GM23338 (cell line): ENCODE results near the gene PKD1. TPM values are rescaled to one million over a fixed set of nuclear protein-coding genes. Genes with fewer than 3 reads are reported as not detected.

Source experiments
- ATAC-seq: fragments of 200-7000 bp; cut with Tn5 transposase; 3 replicates; pipeline ENCODE4 v1.9.1; 2020
- DNase-seq: peaks from one replicate; pipeline ENCODE4 v3.0.0-alpha.2; 2015; ENCODE audit warnings: low spot score
- H2AFZ ChIP-seq: fragments of 200-600 bp; sonication (generic); 2 replicates; pipeline ENCODE4 v1.8.0; 2016; ENCODE audit warnings: antibody characterized with exemption, mild to moderate bottlenecking, moderate library complexity
- H3F3A ChIP-seq: fragments of 200-600 bp; sonication (generic); replicated peaks from 2 replicates; pipeline ENCODE4 v1.8.0; 2017; ENCODE audit warnings: antibody characterized with exemption, mixed run types, low read depth
- H3K27ac ChIP-seq: fragments of 200-600 bp; sonication (generic); 2 replicates; pipeline ENCODE4 v1.6.1; 2016; ENCODE audit warnings: low read depth
- H3K27me3 ChIP-seq: fragments of 200-600 bp; sonication (generic); 2 replicates; pipeline ENCODE4 v1.8.0; 2016; ENCODE audit warnings: mild to moderate bottlenecking, mixed run types, moderate library complexity; ENCODE audit not compliant: insufficient read depth
- H3K36me3 ChIP-seq: fragments of 200-600 bp; sonication (generic); 2 replicates; pipeline ENCODE4 v1.8.0; 2016; ENCODE audit warnings: mild to moderate bottlenecking; ENCODE audit not compliant: insufficient read depth
- H3K4me1 ChIP-seq: fragments of 200-600 bp; sonication (generic); 2 replicates; pipeline ENCODE4 v1.8.0; 2016; ENCODE audit warnings: mild to moderate bottlenecking, moderate library complexity; ENCODE audit not compliant: insufficient read depth
- H3K4me2 ChIP-seq: fragments of 200-600 bp; sonication (generic); 2 replicates; pipeline ENCODE4 v1.7.1; 2017; ENCODE audit warnings: mixed run types
- H3K4me3 ChIP-seq: fragments of 200-600 bp; sonication (generic); 2 replicates; pipeline ENCODE4 v1.6.1; 2016; ENCODE audit warnings: mixed run types
- H3K79me2 ChIP-seq: fragments of 200-600 bp; sonication (generic); replicated peaks from 2 replicates; pipeline ENCODE4 v1.8.0; 2017; ENCODE audit warnings: mild to moderate bottlenecking; ENCODE audit not compliant: insufficient read depth
- H3K9me2 ChIP-seq: fragments of 200-600 bp; sonication (generic); 2 replicates; pipeline ENCODE4 v1.8.0; 2017; ENCODE audit not compliant: insufficient read depth
- H4K20me1 ChIP-seq: fragments of 200-600 bp; sonication (generic); replicated peaks from 2 replicates; pipeline ENCODE4 v1.8.0; 2017; ENCODE audit warnings: mild to moderate bottlenecking; ENCODE audit not compliant: insufficient read depth
- H3K27ac Mint-ChIP-seq: 2 replicates; pipeline ENCODE4 v1.8.0; 2020; ENCODE audit warnings: inconsistent platforms, mild to moderate bottlenecking, moderate library complexity, mixed read lengths
- H3K27me3 Mint-ChIP-seq: 3 replicates; pipeline ENCODE4 v1.8.0; 2022; ENCODE audit warnings: low read depth, mild to moderate bottlenecking, moderate library complexity, mixed read lengths, inconsistent platforms; ENCODE audit not compliant: insufficient read depth, poor library complexity
- H3K36me3 Mint-ChIP-seq: 3 replicates; pipeline ENCODE4 v1.8.0; 2021; ENCODE audit warnings: low read depth, mild to moderate bottlenecking, inconsistent platforms, moderate library complexity, mixed read lengths
- H3K4me1 Mint-ChIP-seq: 3 replicates; pipeline ENCODE4 v1.8.0; 2020; ENCODE audit warnings: mild to moderate bottlenecking, inconsistent platforms, mixed read lengths
- H3K4me3 Mint-ChIP-seq: 3 replicates; pipeline ENCODE4 v1.8.0; 2021; ENCODE audit warnings: moderate library complexity, mild to moderate bottlenecking, inconsistent platforms, mixed read lengths
- H3K9me3 Mint-ChIP-seq: 3 replicates; pipeline ENCODE4 v1.8.0; 2020; ENCODE audit warnings: moderate library complexity, mild to moderate bottlenecking, inconsistent platforms, mixed read lengths
- CREB1 ChIP-seq: fragments of 250-450 bp; sonication (Bioruptor Pico); IDR thresholded peaks from 2 replicates; pipeline ENCODE4 v1.5.0; 2020; ENCODE audit warnings: low read depth, mild to moderate bottlenecking, moderate library complexity
- CTCF ChIP-seq, 2 experiments: fragments of 200-600 bp in 1 of 2; sonication (generic) in 1 of 2; conservative IDR thresholded peaks; 2 replicates each; pipeline versions ENCODE4 v1.5.1 to v1.6.1; 2016 to 2017; ENCODE audit warnings: antibody characterized with exemption in 2 of 2, low read depth in 2 of 2, mild to moderate bottlenecking in 2 of 2, moderate library complexity in 1 of 2
- ETS1 ChIP-seq: IDR thresholded peaks from 2 replicates; pipeline ENCODE4 v1.6.1; 2016; ENCODE audit warnings: antibody characterized with exemption
- EZH2 ChIP-seq: fragments of 200-600 bp; sonication (generic); IDR thresholded peaks from one replicate; pipeline ENCODE4 v1.8.0; 2017; ENCODE audit warnings: antibody characterized with exemption, mild to moderate bottlenecking, low read depth; ENCODE audit not compliant: unreplicated experiment
- EZH2phosphoT487 ChIP-seq: fragments of 200-600 bp; sonication (generic); IDR thresholded peaks from one replicate; pipeline ENCODE4 v1.8.1; 2018; ENCODE audit warnings: antibody characterized with exemption; ENCODE audit not compliant: unreplicated experiment
- NANOG ChIP-seq: IDR thresholded peaks from 2 replicates; pipeline ENCODE4 v1.6.1; 2016; ENCODE audit warnings: antibody characterized with exemption, borderline replicate concordance
- POLR2AphosphoS5 ChIP-seq: IDR thresholded peaks from 2 replicates; pipeline ENCODE4 v1.6.1; 2016; ENCODE audit warnings: antibody characterized with exemption, low read depth
- REST ChIP-seq: IDR thresholded peaks from one replicate; pipeline ENCODE4 v1.6.1; 2018; ENCODE audit warnings: antibody characterized with exemption; ENCODE audit not compliant: unreplicated experiment
- STAT1 ChIP-seq: IDR thresholded peaks from one replicate; pipeline ENCODE4 v1.6.1; 2016; ENCODE audit warnings: antibody characterized with exemption; ENCODE audit not compliant: unreplicated experiment
- ZNF114 ChIP-seq: fragments of 250-450 bp; sonication (Bioruptor Pico); IDR thresholded peaks from 2 replicates; pipeline ENCODE4 v1.5.0; 2020; ENCODE audit warnings: mild to moderate bottlenecking, moderate library complexity
- ZNF331 ChIP-seq: fragments of 250-450 bp; sonication (Bioruptor Pico); IDR thresholded peaks from 2 replicates; pipeline ENCODE4 v1.5.0; 2020; ENCODE audit warnings: low read depth, mild to moderate bottlenecking, moderate library complexity
- polyA plus RNA-seq: library from polyadenylated mRNA; unstranded; fragments of >200 nt; fragmentation: Nextera tagmentation; extraction: Ambion mirVana; gene quantifications from 2 replicates; pipeline ENCODE4 v1.2.1, GENCODE V29; 2016
- total RNA-seq: library from RNA; depleted of rRNA; stranded (reverse); fragments of >200 nt; shearing (Covaris generic); gene quantifications from 2 replicates; pipeline ENCODE4 v1.2.3, GENCODE V29; 2014
- TF ChIP-seq, protein P1 (sequence below): fragments of 250-450 bp; sonication (Bioruptor Pico); IDR thresholded peaks from 2 replicates; pipeline ENCODE4 v1.5.0; 2020; ENCODE audit warnings: mild to moderate bottlenecking, moderate library complexity

Gene PKD1
- total and polyA plus RNA-seq, 2 experiments from 2014 or later, result 21.1 to 107 TPM

GRCh38 chr16:2142942-2143877, 7.5 kb upstream of the PKD1 start:
- Histone ChIP-seq H3K79me2 (no peaks in the 10 kb centered on the region), H3K9me2 (no peaks in the 10 kb centered on the region), H2AFZ (no peak overlapping the region), H3K4me2 (no peak overlapping the region), H3K27me3 (peaks cover 9% of the 10 kb centered on the region; the same call in 1 of the 2 replicates), H4K20me1 (no peaks in the 10 kb centered on the region), H3K27ac (no peak overlapping the region), H3K4me3 (no peak overlapping the region), H3K36me3 (no peaks in the 10 kb centered on the region), H3F3A (peaks cover 11% of the 10 kb centered on the region), H3K4me1 (no peaks in the 10 kb centered on the region)
- H3K9me3 Mint-ChIP-seq, result no peaks in the 10 kb centered on the region
- H3K4me3 Mint-ChIP-seq, result no peak overlapping the region
- no peak overlapping the region for H3K27ac Mint-ChIP-seq
- no peak for ATAC-seq
- DNase-seq, result no peak
- peaks cover 10% of the 10 kb centered on the region for H3K27me3 Mint-ChIP-seq
- H3K36me3 Mint-ChIP-seq, result no peaks in the 10 kb centered on the region
- no peaks in the 10 kb centered on the region; the same call in 2 of the 3 replicates for H3K4me1 Mint-ChIP-seq
- TF ChIP-seq EZH2phosphoT487, result no peak
- TF ChIP-seq, protein P1, sequence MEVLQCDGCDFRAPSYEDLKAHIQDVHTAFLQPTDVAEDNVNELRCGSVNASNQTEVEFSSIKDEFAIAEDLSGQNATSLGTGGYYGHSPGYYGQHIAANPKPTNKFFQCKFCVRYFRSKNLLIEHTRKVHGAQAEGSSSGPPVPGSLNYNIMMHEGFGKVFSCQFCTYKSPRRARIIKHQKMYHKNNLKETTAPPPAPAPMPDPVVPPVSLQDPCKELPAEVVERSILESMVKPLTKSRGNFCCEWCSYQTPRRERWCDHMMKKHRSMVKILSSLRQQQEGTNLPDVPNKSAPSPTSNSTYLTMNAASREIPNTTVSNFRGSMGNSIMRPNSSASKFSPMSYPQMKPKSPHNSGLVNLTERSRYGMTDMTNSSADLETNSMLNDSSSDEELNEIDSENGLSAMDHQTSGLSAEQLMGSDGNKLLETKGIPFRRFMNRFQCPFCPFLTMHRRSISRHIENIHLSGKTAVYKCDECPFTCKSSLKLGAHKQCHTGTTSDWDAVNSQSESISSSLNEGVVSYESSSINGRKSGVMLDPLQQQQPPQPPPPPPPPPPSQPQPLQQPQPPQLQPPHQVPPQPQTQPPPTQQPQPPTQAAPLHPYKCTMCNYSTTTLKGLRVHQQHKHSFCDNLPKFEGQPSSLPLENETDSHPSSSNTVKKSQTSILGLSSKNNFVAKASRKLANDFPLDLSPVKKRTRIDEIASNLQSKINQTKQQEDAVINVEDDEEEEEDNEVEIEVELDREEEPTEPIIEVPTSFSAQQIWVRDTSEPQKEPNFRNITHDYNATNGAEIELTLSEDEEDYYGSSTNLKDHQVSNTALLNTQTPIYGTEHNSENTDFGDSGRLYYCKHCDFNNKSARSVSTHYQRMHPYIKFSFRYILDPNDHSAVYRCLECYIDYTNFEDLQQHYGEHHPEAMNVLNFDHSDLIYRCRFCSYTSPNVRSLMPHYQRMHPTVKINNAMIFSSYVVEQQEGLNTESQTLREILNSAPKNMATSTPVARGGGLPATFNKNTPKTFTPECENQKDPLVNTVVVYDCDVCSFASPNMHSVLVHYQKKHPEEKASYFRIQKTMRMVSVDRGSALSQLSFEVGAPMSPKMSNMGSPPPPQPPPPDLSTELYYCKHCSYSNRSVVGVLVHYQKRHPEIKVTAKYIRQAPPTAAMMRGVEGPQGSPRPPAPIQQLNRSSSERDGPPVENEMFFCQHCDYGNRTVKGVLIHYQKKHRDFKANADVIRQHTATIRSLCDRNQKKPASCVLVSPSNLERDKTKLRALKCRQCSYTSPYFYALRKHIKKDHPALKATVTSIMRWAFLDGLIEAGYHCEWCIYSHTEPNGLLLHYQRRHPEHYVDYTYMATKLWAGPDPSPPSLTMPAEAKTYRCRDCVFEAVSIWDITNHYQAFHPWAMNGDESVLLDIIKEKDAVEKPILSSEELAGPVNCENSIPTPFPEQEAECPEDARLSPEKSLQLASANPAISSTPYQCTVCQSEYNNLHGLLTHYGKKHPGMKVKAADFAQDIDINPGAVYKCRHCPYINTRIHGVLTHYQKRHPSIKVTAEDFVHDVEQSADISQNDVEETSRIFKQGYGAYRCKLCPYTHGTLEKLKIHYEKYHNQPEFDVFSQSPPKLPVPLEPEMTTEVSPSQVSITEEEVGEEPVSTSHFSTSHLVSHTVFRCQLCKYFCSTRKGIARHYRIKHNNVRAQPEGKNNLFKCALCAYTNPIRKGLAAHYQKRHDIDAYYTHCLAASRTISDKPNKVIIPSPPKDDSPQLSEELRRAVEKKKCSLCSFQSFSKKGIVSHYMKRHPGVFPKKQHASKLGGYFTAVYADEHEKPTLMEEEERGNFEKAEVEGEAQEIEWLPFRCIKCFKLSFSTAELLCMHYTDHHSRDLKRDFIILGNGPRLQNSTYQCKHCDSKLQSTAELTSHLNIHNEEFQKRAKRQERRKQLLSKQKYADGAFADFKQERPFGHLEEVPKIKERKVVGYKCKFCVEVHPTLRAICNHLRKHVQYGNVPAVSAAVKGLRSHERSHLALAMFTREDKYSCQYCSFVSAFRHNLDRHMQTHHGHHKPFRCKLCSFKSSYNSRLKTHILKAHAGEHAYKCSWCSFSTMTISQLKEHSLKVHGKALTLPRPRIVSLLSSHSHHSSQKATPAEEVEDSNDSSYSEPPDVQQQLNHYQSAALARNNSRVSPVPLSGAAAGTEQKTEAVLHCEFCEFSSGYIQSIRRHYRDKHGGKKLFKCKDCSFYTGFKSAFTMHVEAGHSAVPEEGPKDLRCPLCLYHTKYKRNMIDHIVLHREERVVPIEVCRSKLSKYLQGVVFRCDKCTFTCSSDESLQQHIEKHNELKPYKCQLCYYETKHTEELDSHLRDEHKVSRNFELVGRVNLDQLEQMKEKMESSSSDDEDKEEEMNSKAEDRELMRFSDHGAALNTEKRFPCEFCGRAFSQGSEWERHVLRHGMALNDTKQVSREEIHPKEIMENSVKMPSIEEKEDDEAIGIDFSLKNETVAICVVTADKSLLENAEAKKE (CRISPR knock-in tag), result no peak
- no peak for TF ChIP-seq STAT1
- no peak for TF ChIP-seq ETS1
- no peak for TF ChIP-seq ZNF331
- TF ChIP-seq POLR2AphosphoS5, result no peak
- no peak for TF ChIP-seq CTCF (conservative IDR thresholded peaks at IDR 0.05; ENCODE audit: low read depth in 2 of 2)
- TF ChIP-seq ZNF114, result no peak
- no peak for TF ChIP-seq REST
- no peak for TF ChIP-seq CREB1 (CRISPR knock-in tag)
- no peak for TF ChIP-seq NANOG
- TF ChIP-seq EZH2, result no peak
